GM21737 (cell line): ENCODE measurements around the gene DHX36.

ENCODE experiments used
- ATAC-seq: cut with Tn5 transposase; IDR thresholded peaks from one replicate; pipeline ENCODE4 v1.9.1; 2021; ENCODE audit warnings: mild to moderate bottlenecking, moderate library complexity; ENCODE audit not compliant: unreplicated experiment

DHX36 gene, protein sequence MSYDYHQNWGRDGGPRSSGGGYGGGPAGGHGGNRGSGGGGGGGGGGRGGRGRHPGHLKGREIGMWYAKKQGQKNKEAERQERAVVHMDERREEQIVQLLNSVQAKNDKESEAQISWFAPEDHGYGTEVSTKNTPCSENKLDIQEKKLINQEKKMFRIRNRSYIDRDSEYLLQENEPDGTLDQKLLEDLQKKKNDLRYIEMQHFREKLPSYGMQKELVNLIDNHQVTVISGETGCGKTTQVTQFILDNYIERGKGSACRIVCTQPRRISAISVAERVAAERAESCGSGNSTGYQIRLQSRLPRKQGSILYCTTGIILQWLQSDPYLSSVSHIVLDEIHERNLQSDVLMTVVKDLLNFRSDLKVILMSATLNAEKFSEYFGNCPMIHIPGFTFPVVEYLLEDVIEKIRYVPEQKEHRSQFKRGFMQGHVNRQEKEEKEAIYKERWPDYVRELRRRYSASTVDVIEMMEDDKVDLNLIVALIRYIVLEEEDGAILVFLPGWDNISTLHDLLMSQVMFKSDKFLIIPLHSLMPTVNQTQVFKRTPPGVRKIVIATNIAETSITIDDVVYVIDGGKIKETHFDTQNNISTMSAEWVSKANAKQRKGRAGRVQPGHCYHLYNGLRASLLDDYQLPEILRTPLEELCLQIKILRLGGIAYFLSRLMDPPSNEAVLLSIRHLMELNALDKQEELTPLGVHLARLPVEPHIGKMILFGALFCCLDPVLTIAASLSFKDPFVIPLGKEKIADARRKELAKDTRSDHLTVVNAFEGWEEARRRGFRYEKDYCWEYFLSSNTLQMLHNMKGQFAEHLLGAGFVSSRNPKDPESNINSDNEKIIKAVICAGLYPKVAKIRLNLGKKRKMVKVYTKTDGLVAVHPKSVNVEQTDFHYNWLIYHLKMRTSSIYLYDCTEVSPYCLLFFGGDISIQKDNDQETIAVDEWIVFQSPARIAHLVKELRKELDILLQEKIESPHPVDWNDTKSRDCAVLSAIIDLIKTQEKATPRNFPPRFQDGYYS

DNA sequence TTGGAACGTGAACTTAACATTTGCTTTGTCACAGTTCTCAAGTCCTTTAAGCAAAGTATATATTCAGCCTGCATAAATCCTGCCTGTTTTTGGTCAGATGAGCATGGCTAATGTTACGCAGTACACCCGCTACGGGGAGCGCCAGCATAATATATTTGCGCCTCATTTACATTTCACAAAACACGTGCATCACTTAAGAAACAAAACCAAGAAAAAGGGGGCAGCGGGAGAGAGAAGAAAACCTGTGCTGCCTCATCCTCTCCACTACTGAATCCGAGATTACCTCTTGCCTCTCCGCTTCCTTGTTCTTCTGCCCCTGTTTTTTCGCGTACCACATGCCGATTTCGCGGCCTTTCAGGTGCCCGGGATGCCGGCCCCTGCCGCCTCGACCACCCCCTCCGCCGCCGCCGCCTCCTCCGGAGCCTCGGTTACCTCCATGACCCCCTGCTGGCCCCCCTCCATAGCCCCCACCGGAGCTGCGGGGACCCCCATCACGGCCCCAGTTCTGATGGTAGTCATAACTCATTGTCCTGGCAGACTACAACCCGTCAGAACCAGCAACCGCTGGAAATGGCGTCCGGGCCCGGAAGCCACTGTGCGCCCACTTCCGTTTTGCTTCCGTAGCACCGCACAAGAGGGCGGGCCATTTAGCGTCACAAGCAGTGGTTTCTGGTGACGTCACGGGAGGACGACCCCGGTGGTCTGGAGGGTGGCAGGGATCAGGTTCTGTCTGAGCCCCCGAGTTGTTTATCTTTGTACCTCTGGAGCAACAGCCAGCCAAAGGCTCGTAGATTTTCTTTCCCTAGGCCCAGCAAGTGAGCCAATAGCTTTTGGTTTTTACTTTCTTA, at the start of gene DHX36:
TSS of gene DHX36 (minus strand) at position 597 of the 848 bp plus-strand sequence. CDS start at position 526, 71 bp downstream.
- ATAC-seq: peak; percentile 97

DNA sequence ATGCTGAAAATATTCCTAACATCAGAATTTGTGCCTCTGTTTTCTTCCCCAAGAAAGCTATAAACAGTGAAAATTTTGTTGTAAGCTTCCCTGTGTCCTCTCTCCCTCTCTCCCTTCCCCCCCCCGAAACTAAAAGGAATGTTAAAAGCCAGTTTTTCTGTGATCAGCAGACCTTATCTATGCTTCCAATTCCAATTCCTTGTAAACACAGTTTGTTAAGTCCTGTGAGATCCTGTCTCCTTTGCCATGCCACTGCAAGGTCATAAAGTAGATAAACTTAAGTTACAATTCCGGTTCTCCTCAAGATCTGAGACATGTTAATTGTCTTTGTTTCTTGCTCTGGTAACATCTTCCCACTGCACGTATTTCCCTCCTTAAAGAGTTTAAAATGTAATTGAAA, 42.9 kb upstream of the DHX36 start:
- ATAC-seq: no peak

DNA sequence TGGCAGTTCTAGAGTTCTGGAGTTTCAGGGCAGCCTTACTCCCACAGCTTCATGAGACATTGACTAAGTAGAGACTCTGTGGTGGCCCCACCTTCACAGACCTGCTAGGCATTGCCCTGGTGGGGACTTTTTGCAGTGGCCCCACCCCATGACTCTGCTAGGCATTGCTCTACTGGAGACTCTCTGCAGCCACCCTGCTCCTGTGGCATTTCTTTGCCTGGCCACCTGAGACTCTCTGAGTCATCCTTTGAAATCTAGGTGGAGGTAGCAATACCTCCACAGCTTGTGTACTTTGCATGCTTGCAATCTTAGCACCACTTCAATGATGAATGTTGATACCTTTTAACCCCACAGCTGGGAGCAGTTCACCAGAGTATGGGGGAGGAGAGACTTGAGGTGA, 40.6 kb upstream of the DHX36 start:
- ATAC-seq: no peak

DNA sequence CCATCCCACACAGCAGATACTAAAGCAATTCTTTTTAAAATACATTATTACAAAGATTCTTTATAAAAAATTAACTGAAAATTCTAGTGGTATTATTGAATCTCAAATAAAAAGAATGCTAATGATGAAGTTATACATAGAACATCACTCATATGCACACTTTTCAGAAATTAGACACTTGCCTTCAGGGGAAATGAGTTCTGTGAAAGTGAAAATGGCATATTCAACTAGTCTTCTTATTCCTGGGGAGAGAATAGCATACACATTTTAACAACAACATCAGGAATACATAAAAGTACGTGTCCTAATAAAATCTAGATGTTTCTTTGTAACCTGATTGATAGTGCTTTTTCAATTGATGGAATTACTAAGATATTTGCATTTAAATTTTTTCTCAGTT, 36.8 kb upstream of the DHX36 start:
- no peak for ATAC-seq

DNA sequence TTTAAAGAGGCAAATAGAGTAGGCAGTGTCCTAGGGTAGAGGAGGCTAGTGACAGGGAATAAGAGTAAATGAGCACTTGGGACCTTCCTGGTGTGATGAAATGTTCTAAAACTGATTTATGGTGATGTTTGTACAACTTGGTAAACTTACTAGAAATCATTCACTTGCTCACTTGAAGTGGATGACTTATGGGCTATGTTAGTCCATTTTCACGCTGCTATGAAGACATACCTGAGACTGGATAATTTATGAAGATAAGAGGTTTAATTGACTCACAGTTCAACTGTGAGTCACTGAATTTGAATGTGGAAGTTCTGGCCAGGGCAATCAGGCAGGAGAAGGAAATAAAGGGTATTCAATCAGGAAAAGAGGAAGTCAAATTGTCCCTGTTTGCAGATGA, 31.7 kb upstream of the DHX36 start:
- no peak for ATAC-seq

DNA sequence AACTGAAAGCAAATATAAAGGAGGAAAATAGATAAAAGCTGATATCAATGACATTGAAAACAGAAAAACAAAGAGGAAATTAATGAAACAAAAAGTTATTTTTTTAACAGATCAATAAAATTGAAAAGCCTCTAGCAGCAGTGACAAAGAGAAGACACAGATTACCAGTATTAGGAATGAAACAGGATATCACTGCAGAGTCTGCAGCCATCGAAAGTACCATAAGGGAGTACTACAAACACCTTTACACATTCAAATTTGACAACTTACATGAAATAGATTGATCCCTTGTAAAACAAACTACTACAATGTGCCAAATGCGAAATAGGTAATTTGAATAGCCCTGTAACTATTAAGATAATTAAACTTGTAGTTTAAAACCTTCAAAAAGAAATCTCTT, 24.9 kb upstream of the DHX36 start:
- ATAC-seq: no peak

DNA sequence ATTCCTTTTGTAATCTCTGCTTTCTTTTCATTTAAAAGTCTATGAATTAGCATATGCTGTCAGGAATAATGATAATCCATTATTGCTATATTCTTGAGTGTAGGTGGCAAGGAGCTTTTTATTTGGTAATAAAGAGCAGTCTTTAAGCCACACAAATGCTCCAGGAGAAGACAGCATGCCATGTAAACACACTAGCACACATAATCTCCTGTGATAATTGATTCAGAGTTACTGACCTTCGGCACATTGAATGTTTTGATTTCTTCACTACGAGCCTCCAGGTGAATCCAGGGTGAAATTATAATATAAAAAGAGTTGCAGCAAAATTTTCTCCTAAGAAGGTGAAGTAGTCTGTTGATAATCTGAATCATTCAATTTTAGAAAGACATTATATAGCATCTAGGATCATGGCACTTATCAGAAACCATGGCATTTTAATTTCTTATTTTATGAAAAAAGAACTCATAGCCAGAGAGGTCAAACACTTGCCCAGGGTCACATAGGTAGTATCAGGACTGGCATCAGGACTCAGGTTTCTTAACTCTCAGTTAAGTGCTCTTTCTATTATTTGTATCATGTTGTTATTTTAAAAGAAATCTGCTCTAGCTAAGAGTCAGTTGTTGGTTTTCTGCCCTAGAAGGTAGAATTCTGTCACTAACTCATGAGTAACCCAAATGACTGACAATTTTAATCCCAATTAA, 21.3 kb upstream of the DHX36 start:
- no peak for ATAC-seq

DNA sequence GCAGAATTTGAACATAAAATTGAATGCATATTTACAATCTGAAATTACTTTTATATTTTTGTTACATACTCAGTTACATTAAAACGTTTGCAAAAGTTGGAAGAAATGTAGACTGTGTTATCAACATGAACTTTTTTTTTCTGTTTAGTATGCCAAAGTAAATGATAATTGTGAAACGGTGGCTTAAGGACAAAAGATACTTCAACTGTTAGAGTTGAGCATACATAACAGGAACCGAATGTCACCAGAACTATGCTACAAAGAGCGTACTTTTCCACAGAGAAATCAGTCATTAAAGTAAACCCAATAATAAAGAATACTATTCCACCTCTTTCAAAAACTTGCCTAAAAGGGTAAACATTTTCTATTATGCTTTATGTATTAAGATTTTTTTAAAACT, 14.3 kb upstream of the DHX36 start:
- ATAC-seq: no peak

DNA sequence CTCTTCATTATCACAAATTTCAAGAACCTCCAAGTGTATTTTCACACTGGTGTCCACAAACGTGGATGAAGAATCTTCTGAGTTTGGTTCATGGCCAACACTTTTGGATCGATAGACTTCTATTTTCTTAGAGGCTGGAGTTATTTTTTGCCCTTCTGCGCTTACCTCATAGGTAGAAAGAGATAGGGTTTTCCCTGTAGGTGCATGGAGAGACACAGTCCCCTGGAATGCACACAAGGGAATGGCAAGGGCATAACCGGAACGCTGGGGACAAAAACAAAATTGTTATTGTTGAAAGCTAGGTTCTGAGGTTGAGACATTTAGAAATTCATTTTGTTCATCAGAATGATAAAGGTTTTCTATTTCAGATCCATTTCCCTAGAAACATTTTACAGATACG, 13.7 kb upstream of the DHX36 start:
- no peak for ATAC-seq

DNA sequence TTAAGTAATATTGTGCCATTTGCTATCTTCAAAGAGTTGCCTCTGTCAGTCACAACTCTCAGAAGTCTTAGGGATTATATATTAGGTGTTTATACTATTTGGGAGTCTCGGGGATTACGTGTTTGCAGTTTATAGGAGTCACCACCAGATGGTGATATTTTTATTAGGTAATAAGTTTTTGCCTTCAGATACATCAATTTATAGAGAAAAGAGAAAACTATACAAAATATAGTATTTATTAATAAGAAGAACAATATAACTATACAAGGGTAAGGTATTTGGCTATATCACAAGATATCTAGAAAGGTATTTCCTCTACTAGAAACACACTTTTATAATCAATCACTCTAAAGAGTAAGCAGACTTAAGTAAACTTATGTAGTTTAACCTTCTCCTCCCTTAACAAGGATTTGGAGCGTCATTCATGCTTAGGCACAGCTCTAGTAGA, 10.7 kb upstream of the DHX36 start:
- no peak for ATAC-seq

DNA sequence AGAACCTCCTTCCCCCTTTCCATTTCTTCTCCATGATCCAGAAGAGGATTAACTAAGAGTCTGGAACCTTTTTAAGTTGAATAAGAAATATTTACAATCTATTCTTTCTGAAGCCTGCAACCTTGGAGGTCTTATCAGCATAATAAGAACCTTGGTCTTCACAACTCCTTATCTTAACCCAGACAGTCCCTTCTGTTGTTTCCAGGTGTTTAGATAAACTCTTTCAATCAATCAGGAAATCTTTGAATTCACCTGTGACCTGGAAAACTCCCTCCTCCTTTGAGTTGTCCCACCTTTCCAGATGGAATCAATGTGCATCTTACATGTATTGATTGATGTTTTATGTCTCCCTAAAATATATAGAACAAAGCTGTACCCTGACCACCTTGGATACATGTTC, 3.6 kb upstream of the DHX36 start:
- ATAC-seq: no peak

DNA sequence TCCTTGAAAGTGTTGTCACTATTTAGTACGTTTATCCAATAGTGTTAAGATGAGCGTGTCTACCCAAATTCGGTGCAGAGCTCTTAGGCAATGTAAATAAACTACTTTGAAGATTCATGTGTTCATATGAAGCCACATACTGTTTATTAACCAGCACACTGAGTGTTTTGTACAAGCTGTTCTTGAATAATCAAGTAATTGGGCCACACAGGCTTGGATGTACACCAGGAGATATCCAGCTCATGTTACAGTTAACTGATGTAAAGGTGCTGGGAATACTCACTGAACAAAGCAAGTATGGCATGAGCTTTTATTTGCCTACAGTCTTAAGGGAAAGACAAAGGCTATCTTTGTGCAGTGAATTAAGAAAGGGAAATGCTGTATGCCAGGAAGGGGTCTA, 632 bp upstream of the DHX36 start:
- ATAC-seq: no peak

DNA sequence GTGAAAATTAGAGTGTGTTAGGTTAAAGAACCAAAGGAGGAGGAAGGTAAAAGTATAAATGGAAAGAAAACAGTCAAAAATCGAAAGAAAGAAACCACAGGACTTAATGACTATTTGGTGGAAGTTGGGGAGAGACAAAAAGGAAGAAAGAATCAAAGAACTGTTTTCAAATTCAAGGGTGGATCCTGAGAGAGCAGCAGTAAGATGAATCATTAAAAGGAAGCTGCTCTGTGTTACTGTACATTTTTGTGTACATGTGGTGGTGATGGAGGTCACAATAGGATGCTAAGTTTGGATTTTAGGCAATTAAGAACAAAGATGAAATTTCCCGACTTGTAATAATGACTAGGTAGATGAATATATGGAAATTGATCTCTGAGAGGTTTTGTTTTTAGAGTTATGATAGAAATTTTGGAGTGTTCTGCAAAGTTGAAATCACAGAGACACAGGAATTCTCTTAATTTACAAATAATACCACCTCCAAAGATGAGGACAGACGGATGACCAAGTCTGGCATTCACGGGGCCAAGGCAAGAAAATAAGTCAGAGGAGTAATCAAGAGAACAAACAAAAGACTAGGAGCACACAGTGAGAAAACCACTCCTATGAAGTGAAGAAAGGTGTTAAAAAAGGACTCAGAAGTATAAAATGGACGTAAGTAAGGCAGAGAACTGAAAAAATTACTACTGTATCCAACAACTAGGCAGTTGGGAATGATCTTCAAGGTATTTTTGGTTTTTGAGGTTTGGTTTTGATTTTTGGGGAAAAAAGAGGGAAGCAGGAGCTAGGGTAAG, 7.1 kb downstream of the DHX36 start:
- ATAC-seq: no peak

DNA sequence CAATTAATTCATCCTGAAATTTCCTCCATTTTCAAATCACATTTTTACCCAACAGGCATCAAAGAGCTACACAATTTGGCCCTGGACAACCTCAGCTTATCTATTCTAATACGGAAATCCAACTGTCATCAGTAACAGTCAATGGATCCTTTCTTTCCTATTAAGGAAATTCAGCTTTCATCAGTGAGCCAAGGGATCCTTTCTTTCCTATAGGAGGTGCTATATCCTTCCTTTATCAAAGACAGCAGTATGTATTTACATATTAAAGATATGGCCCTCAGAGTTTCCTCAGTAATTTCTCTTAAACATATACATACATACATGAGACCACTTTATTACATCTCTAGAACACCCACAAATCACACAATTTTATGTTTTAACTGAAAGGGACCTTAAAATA, 10.1 kb downstream of the DHX36 start:
- ATAC-seq: no peak

DNA sequence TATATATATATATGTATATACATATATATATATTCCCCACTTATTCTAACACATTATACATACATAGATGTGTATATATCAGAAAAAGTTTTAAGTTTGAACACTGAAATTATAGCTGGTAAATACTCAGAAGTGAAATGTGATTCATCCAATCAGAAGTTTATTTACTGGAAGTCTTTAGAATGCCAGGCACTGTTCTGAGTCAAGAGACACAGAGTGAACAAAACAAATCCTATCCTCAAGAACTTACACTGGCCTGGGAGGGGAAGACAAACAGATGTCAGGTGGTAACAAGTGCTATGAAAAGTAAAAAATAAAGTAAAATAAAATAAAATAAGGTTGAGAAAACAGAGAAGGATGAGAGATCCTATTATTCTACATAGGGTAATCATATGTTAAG, 13.4 kb downstream of the DHX36 start:
- no peak for ATAC-seq

DNA sequence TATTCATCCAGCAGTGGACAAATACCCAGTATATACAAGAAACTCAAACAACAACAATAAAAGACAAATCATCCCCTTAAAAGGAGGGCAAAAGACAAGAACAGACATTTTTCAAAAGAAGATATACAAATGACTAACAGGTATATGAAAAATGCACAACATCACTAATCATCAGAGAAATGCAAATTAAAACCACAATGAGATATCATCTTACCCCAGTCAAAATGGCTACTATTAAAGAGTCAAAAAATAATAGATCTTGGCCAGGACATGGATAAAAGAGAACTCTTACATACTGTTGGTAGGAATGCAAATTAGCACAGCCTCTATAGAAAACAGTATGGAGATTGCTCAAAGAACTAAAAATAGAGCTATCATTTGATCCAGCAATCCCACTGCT, 16.9 kb downstream of the DHX36 start:
- no peak for ATAC-seq

DNA sequence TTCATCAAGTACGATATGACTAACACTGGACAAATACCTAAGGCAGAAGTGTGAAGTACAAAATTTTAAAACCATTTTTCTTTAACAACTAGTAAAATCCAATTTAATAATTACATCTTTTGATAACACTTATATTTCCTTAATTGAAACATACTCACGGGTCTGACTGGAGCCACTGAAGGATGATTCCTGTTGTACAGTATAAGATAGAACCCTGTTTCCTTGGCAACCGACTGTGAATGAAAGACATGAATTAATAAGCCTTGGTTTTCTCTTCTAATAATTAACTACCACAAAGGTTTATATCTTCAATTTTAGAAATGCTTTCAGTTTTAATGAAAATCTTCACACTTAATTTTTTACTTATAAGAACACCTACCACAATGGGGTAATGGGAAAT, 19.4 kb downstream of the DHX36 start:
- ATAC-seq: no peak

DNA sequence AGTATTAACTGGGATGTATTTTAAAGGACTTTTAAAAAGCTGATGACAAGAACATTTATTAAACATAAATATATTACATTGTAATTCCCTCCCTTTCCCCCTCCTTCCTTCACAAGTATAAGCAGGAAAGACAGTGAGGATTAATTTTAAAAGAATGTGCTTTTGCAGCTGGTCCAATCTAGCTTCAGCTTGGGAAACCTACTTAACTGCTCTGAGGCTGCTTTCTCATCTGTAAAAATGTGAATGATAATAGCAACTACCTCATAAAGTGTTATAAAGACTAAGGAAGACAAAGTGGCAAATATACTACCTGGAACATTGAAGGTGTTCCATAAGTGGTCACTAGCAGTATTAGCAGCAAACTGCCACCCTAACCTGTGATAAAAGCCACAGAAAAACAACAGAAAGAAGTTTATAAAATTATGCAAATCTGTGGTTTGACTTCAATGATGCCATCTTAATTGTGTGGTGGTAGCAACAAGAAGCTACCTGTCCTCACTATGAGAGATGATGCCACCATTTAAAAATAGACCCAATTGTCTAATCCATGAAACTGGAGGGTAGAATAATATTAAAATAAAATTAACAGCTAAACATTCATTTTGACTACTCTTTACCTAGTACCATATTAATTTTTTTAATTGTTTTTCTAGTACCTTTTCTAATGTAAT, 20.0 kb downstream of the DHX36 start:
- peak; percentile 45 for ATAC-seq

DNA sequence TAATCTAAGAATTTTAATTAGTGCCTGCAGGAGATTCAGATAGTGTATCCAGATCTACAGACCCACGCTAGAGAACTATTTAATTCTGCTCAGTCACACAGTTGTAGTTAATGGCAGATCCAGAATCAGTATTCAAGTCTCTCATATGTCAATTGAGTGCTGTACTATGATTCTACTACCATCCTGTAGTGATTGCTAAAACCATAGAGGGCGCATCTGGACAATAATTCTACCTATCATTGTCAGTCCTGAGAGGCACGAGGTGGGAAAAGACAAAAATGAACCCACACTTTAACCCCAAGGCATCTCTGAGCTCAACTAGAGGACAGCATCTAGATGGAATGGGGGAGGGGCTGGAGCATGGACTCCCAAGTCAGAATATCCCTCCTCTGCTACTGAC, 22.7 kb downstream of the DHX36 start:
- ATAC-seq: no peak
